Activated naive CD4-positive, alpha-beta T cell treated with anti-CD3 and anti-CD28 coated beads, Interleukin-2, amount 50 U/mL, for 72 hours (primary cell): ENCODE data around the gene LDAF1. TPM values are rescaled to one million over a fixed set of nuclear protein-coding genes. Genes with fewer than 3 reads are reported as not detected.
"Not testable (repeated sequence)": the region's sequence is repeated elsewhere in the genome, so short reads cannot be mapped to it uniquely, and the experiment has no call there.

Source experiments
- ATAC-seq, 2 donors: fragments of 150-1000 bp; cut with Tn5 transposase; 2 replicates each; pipeline ENCODE4 v1.10.0; 2021; ENCODE audit warnings: mild to moderate bottlenecking in 2 of 2, moderate library complexity in 2 of 2
- DNase-seq, 2 donors: peaks; one replicate each; pipeline ENCODE4 v3.0.0; 2021 to 2022; ENCODE audit warnings: low spot score in 2 of 2
- H3K27ac Mint-ChIP-seq, 2 donors: one replicate each; pipeline ENCODE4 v1.8.0; 2022; ENCODE audit warnings: mild to moderate bottlenecking in 2 of 2, mixed read lengths in 2 of 2
- H3K36me3 Mint-ChIP-seq, 2 donors: one replicate each; pipeline ENCODE4 v1.8.0; 2022; ENCODE audit warnings: mixed read lengths in 2 of 2
- H3K9me3 Mint-ChIP-seq, 2 donors: one replicate each; pipeline ENCODE4 v1.8.0; 2022; ENCODE audit warnings: mixed read lengths in 2 of 2
- total RNA-seq, 2 donors: library from RNA; stranded (reverse); gene quantifications; one replicate each; pipeline ENCODE4 v1.2.3, GENCODE V29; 2022

Gene LDAF1
- total RNA-seq, 2 donors from 2014 or later = 15.3 to 33.6 TPM

DNA sequence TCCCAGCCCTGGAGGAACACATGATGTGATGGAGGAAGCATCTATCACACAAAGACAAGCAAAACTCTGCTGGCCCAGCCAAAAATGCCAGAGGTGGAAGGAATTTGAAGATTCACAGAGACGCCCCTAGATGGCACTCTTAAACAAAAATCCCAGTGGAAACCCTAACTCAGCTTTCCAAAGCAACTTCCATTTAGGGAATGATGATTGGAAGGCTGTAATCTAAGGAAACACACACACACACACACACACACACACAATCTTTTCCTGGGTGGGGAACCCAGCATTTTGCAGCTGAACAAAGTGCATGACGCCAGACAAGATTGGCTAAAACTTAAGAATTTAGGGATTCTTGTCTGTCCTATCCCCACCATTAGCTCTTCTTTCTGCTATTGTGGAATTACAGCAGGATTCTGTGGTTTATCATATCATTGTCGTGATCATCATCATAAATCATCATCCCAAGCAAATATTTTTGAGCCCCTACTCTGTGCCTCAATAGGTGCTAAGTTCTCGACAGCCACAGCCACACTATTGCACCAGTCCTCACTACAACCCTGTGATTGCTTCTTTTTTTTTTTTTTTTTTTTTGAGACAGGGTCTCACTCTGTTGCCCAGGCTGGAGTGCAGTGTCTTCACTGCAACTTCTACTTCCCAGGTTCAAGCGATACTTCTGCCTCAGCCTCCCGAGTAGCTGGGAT lies 1.6 kb upstream of the LDAF1 start:
- H3K27ac Mint-ChIP-seq = no peak overlapping the region
- ATAC-seq (no peak), DNase-seq (no peak)
- H3K9me3 Mint-ChIP-seq = no peaks in the 10 kb centered on the region
- no peaks in the 10 kb centered on the region for H3K36me3 Mint-ChIP-seq

DNA sequence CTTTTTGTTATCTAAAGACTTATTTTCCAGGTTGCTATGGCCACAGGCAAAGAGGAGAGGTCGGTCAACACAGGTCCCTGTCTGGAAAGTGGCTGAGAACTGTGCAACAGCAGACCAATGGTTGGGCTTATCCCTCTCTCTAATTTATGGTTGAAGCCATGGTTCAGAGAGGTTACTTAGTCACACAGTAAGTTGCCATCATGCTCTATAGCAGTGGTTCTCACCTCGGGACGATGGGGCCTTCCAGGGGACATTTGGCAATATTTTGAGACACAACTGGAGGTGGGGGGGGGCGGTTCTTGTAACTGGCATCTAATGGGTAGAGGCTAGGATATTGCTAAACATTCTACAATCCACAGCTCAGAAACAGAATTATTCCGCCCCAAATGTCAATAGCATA lies 842 bp upstream of the LDAF1 start:
- ATAC-seq (peak in 1 of 2 donors; percentile 15), DNase-seq (no peak)
- no peaks in the 10 kb centered on the region for H3K9me3 Mint-ChIP-seq
- H3K27ac Mint-ChIP-seq = peak overlapping the region in 1 of 2 donors; percentile 85
- no peaks in the 10 kb centered on the region for H3K36me3 Mint-ChIP-seq

DNA sequence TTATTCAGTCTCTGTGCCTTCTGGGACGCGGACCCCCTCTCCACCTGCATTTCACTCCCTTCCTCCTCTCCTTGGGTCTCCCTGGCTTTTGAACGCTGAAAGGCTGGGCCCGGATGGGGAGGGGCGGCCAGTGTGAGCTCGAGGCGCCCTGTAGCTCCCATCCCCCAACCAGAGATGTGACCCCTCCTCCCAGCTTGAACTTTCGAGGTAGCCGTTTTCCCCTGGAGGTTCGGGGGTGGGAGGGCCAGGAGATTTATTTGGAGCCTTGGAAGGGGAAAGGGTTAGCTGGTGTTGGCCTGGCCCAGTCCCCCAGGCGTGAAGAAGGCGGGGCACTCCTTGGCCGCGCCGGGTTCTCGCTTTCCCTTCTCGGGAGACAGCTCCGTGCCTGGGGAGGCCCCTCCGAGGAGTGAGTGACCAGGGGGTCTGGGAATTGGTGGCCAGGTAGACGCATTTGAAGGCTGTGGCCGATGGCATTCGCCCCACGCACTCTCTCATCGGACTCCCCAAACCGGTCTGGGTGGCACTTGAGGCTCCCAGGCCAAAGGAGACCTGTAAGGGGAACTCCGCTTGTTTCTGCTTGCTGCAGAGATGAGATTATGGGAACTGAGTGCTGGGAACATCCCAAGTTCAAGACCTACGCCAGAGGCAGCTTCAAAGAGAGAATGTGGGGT lies 942 bp downstream of the LDAF1 start:
- H3K36me3 Mint-ChIP-seq = no peaks in the 10 kb centered on the region
- DNase-seq (peak; percentile 23 to 66), ATAC-seq (peak; percentile 27 to 50)
- H3K9me3 Mint-ChIP-seq = no peaks in the 10 kb centered on the region
- H3K27ac Mint-ChIP-seq = peak overlapping the region; percentile 41 to 85

DNA sequence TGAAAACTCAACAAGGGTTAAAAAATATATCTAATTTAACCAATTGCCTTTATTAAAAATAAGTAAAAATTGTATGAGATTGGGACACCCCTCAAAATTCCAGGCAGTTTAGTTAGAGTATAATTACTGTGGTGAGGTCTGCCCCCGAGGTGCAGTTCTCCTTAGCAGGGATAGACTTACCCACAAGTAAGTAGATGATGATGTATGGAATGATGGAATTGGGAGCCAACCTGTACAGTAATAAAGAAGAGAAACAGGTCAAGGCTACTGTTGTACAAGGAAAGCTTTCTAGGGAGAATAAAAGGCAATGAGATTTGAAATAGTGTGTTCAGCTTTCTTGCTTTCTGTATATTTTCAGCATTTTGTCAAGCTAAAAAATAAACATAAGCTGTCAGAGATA lies 1.8 kb downstream of the LDAF1 start:
- no peaks in the 10 kb centered on the region for H3K36me3 Mint-ChIP-seq
- ATAC-seq (no peak), DNase-seq (no peak)
- H3K9me3 Mint-ChIP-seq = no peaks in the 10 kb centered on the region
- H3K27ac Mint-ChIP-seq = no peak overlapping the region

DNA sequence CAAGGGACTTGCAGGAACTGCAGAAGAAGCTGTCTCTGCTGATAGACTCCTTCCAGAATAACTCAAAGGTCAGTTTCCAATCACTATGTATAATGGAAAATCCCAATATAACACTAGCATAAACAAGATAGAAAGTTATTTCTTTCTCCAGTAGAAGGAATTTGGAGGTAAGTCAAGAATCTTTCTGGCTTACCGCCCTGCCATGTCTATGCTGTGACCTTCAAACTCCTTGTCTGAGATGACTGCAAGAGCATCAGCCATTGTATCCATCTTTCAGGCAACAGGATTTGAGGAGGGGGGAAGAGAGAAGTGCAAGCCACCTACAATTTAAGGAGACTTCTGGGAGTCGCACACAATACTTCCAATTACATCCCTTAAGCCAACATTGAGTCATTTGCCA lies 2.7 kb downstream of the LDAF1 start:
- Mint-ChIP-seq H3K36me3 (no peaks in the 10 kb centered on the region), H3K9me3 (no peaks in the 10 kb centered on the region), H3K27ac (no peak overlapping the region)
- ATAC-seq = no peak
- no peak for DNase-seq

DNA sequence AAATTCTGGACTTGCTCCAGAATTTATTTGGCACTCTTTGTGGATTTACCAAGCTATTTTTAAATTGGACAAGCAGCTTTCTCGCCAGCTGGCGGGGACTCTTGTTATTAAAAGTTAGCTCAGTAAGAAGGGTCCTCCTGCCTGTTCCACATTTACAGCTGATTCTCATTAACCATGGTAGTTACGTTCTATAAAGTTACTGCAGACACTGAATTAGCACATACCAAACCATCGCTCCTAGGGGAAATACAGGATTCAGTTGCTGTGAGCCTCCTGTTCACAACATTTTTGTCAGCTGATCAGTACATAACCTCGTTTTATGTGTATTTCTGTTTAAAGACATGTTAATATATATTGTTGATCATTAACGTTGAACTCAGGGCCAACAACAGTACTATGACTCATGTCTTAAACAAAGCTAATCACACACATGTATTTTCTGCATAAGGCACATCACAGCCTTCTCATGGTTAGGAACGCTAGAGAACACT lies 4.2 kb downstream of the LDAF1 start:
- Mint-ChIP-seq H3K27ac (no peak overlapping the region), H3K9me3 (no peaks in the 10 kb centered on the region), H3K36me3 (peaks cover 0 to 9% of the 10 kb centered on the region in 2 donors)
- ATAC-seq (no peak), DNase-seq (no peak)

DNA sequence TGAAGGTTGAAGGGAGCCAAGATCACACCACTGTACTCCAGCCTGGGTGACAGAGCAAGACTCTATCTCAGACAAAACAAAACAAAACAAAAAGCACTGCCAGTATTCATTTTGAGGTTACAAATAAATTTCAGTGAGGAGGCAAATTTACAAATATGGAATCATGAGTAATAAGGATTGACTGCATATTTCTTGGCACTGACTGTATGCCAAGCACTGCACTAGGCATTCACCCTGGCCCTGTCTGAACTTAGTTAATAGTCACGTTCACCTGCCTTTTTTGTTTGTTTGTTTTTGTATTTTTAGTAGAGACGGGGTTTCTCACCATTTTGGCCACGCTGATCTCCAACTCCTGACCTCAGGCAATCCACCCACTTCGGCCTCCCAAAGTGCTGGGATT lies 5.1 kb downstream of the LDAF1 start:
- ATAC-seq (no peak), DNase-seq (no peak)
- no peak overlapping the region for H3K27ac Mint-ChIP-seq
- H3K36me3 Mint-ChIP-seq = peaks cover 0 to 9% of the 10 kb centered on the region in 2 donors
- no peaks in the 10 kb centered on the region for H3K9me3 Mint-ChIP-seq

DNA sequence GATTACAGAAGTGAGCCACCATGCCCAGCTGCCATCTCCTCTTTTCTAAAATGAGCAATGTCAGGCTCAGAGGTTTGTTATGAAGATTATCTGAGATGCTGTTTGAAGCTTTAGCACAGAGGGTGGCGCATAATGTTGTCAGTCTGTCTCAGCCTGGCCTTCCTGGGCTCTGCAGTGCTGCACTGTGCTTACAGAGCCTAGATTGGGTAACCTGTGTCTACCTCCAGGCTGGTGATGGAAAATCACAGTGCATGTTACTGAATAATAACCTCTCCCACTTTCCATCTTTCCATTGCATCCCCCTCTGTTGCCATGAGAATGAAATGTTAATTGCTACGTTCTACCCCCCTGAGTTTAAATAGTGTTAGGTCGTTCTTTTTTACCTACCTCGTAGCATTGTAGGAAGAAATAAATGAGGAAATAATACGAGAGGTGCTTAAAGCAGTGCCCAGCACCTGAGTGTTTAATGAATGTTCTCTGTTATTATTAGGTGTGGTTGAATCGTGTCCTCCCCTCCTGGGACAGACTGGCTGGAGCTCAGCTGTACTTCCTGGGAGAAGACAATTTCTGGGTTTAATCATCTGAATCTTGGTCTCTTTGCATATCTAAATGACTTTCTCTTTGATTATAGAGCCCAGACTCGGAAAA lies 6.2 kb downstream of the LDAF1 start:
- peak overlapping the region in 1 of 2 donors; percentile 26 for H3K27ac Mint-ChIP-seq
- DNase-seq (no peak), ATAC-seq (no peak)
- peaks cover 0 to 9% of the 10 kb centered on the region in 2 donors for H3K36me3 Mint-ChIP-seq
- H3K9me3 Mint-ChIP-seq = no peaks in the 10 kb centered on the region

DNA sequence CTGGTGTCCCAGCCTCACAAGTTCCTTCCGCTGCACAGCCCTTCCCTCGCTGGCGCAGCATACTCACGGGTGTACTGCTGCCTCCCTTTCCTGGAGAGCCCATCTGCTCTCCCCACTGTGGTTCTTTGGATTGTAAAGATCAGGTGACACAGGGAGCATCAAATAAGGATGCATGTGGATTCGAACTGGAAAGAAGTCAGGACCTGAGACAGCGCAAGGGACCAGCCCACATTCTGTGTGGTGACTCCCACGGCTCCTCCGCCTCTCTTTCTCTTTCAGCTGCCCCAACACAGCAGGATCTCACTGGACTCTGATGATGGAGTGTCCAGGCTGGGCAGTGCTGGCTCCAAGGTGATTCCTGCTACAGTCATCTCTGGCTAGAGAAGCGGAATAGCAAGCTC lies 8.1 kb downstream of the LDAF1 start:
- H3K27ac Mint-ChIP-seq = no peak overlapping the region
- no peak for DNase-seq
- peaks cover 4 to 9% of the 10 kb centered on the region in 2 donors for H3K36me3 Mint-ChIP-seq
- ATAC-seq = no peak
- H3K9me3 Mint-ChIP-seq = no peaks in the 10 kb centered on the region

DNA sequence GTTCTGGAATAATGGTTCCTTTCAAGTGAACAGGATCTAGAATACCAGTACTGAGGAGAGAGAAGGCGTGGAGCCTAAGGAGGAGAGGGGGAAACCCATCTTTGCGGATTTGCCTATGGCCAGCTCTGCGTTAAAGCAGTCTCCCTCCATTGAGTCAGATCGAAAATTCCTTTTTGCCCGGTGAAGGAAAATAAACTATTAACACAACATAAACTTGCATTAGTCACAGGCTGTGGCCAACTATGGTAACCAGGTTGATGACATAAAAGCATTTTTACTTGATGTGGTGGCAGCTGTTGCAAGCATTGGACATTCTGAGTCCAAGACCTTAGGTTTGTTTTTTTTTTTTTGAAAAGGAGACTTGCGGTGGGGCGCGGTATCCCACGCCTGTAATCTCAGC lies 8.9 kb downstream of the LDAF1 start:
- no peak for DNase-seq
- Mint-ChIP-seq H3K9me3 (no peaks in the 10 kb centered on the region), H3K27ac (no peak overlapping the region), H3K36me3 (peaks cover 4 to 9% of the 10 kb centered on the region in 2 donors)
- ATAC-seq = peak; percentile 20 to 64

DNA sequence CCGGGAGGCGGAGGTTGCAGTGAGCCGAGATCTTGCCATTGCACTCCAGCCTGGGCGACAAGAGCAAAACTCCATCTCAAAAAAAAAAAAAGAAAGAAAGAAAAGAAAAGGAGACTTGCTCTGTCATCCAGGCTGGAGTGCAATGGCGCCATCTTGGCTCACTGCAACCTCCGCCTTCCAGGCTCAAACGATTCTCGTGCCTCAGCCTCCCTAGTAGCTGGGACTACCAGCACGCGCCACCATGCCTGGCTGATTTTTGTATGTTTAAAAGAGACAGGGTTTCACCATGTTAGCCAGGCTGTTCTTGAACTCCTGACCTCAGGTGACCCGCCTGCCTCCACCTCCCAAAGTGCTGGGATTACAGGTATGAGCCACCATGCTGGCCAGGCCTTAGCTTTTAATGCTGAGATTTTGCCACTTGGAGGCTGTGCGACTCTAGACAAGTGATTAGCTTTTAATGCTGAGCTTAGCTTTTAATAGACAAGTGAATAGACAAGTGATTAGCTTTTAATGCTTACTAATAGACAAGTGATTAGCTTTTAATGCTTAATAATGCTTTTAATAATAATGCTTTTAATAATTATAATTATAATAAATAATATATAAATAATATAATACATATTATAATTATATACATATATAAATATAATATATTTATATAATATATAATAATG lies 9.6 kb downstream of the LDAF1 start:
- DNase-seq (no peak), ATAC-seq (peak; percentile 15 to 25)
- Mint-ChIP-seq H3K36me3 (peaks cover 4 to 12% of the 10 kb centered on the region in 2 donors), H3K27ac (peak overlapping the region in 1 of 2 donors; percentile 14), H3K9me3 (no peaks in the 10 kb centered on the region)

DNA sequence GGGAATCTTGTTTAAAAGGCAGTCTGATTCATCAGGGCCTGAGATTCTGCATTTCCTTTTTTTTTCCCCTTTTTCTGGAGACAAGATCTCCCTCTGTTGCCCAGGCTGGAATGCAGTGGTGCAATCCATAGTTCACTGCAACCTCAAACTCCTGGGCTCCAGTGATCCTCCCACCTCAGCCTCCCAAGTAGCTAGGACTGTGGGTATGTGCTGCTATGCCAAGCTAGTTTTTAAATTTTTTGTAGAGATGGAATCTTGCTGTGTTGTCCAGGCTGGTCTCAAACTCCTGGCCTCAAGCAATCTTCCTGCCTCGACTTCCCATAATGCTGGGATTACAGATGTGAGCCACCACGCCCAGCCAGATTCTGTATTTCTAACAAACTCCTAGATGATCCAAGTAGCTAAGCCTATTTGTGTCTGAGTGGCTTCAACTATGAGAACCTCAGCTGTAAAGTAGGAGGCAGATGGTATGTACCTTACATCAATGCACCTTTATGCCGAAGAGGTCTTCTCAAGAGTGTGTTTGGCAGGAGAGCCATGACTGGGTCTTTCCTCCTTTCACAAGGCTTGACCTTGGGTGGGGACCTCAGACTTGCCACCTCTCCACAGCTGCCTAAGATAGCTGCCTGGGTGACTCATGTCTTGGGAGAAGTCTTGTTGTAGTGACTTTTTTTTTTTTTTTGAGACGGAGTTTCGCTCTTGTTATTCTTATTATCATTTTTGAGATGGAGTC lies 10.9 kb downstream of the LDAF1 start:
- ATAC-seq (peak; percentile 68 to 73), DNase-seq (no peak)
- Mint-ChIP-seq H3K27ac (no peak overlapping the region), H3K9me3 (no peaks in the 10 kb centered on the region), H3K36me3 (peaks cover 8 to 15% of the 10 kb centered on the region in 2 donors)

DNA sequence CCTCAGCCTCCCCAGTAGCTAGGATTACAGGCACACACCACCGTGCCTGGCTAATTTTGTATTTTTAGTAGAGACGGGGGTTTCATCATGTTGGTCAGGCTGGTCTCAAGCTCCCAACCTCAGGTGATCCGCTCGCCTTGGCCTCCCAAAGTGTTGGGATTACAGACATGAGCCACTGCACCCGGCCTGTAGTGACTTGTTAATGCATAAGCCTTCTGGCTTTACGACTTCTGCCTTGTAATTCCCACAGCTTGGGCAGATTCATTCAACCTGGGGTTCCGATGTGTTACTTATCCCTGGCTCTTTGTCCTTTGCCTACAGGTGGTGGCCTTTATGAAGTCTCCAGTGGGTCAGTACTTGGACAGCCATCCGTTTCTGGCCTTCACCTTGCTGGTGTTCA lies 11.6 kb downstream of the LDAF1 start:
- not testable (repeated sequence) for ATAC-seq, H3K9me3 Mint-ChIP-seq, H3K27ac Mint-ChIP-seq, DNase-seq
- H3K36me3 Mint-ChIP-seq = peaks cover 11 to 15% of the 10 kb centered on the region in 2 donors

DNA sequence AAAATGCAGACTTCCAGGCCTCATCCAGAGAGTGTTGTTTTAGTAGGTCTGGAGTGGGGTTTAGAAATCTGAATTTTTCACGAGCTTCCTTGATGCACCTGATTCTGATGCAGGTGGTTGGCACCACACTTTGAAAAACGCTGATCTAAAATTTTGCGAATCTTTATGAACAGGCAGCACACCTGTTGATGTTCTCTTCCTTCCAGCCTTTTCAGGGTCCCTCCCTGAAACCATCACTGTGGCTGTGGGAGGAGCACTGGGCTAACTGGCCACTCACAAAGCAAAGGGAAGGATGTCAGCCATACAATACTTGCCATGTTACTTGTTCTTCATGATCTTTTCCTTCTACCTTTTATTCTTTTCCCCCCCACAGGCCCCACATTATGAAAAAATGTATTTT lies 14.2 kb downstream of the LDAF1 start:
- H3K27ac Mint-ChIP-seq = no peak overlapping the region
- no peak for ATAC-seq
- H3K36me3 Mint-ChIP-seq = peaks cover 6 to 19% of the 10 kb centered on the region in 2 donors
- no peak for DNase-seq
- H3K9me3 Mint-ChIP-seq = no peaks in the 10 kb centered on the region

DNA sequence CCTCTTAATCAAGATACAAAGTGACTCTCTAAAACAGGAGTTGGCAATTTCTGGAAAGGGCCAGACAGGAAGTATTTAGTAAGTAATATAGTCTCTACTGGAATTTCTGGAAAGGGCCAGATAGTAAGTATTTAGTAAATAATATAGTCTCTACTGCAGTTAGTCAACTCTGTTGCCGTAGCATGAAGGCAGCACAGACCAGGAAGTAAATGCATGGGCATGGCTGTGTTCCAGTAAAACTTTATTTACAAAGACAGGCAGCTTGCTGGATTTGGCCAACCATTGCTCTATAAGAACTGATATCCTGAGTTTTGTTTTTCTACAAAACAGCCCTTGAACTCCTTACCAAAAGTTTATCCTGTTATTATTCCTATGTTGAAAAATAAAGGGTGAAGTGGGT lies 16.9 kb downstream of the LDAF1 start:
- DNase-seq = no peak
- peaks cover 21 to 38% of the 10 kb centered on the region in 2 donors for H3K36me3 Mint-ChIP-seq
- no peak overlapping the region for H3K27ac Mint-ChIP-seq

More for the DNA sequence above, 16.9 kb downstream of the LDAF1 start:
- H3K9me3 Mint-ChIP-seq = no peaks in the 10 kb centered on the region
- no peak for ATAC-seq
